IPS-11a (cell line): ENCODE results near the gene ITPKC.

Experiments used
- H3K4me3 ChIP-seq: one replicate; pipeline ENCODE4 v1.5.1; 2013; ENCODE audit warnings: low read depth, low read length, control low read depth

Gene ITPKC

GRCh38 chr19:40739030-40739839 lies 22.3 kb downstream of the ITPKC start:
- no peak overlapping the region for H3K4me3 ChIP-seq

DNA sequence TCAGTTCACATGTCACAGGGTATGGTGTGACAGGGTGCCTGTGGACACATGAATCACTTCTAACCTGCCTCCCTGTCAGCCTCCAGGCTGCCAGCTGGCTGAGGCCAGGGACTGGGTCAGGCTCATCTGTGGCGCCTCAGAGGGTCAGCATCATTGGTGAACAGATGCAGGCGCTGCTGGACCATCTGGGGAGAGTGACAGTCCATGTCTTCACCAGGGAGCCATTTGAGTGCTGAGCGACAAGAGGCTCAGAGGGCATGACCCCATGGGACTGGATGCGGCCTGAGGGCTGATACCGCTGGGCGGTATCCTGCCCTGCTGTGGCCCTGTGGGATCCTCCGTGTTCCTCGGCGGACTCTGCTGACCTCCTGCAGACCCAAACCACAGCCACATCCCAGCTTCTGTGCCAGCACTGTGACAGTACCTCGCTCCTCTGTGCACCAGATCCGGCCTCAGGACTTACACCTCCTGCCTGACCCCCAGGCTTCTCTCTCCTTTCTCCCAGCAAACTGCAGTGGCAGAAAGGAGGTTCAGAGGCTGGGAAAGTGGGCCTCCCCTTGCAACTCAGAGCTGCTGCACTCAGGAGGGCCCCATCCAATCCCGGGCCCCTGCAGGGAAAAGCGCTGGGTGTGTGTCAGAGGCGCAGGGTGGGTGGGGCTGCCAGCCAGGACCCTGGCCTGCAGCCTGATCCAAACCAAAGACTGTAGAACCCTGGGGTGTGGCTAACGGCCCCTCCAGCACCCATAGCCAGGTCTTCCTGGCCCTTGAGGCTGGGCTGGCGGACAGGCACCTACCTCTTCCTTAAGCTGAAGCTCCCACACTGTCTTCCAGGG lies 23.2 kb downstream of the ITPKC start:
- H3K4me3 ChIP-seq: no peak overlapping the region

DNA sequence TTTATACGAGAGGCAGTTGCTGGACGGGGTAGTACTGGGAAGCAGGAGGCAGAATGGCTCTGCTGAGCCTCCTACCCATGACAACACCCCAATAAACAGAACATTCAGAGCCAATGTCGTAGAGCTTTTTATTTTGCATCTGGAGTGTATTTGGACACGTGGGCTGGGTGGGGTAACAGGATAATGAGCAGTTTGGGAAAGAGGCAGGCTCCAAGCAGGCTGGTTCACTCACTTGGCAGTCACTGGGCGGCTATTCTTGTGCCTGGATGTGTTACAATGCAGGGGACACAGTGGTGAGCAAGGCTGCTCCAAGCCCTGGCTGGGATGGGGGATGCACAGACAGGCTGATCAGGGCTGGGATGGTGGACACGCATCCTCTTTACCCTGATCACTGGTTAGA lies 23.8 kb downstream of the ITPKC start:
- H3K4me3 ChIP-seq: no peak overlapping the region

GRCh38 chr19:40741527-40742390 lies 24.8 kb downstream of the ITPKC start:
- H3K4me3 ChIP-seq: no peak overlapping the region

- H3K4me3 ChIP-seq: no peak overlapping the region
Measured at GRCh38 chr19:40742477-40742876, 25.6 kb downstream of the ITPKC start.

DNA sequence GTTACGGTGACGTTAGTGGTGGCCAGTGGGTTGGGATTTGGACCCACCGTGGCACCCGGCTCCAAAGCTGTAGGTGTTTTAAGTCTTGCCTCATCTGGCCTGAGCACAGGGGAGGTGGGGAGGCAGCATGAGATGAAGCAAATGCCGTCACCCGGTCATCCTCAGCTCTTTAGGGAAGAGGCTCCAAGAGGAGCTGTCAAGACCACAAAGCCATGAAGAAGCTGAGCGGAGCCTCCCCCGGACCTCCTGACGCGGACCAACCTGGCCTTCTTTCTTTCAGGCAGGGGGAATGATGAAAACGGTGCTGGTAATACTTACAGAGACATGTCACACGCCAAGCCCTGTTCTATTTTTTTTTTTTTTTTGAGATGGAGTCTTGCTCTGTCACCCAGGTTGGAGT lies 26.0 kb downstream of the ITPKC start:
- H3K4me3 ChIP-seq: no peak overlapping the region

- no peak overlapping the region for H3K4me3 ChIP-seq
Measured at GRCh38 chr19:40743926-40744325, 27.0 kb downstream of the ITPKC start.

DNA sequence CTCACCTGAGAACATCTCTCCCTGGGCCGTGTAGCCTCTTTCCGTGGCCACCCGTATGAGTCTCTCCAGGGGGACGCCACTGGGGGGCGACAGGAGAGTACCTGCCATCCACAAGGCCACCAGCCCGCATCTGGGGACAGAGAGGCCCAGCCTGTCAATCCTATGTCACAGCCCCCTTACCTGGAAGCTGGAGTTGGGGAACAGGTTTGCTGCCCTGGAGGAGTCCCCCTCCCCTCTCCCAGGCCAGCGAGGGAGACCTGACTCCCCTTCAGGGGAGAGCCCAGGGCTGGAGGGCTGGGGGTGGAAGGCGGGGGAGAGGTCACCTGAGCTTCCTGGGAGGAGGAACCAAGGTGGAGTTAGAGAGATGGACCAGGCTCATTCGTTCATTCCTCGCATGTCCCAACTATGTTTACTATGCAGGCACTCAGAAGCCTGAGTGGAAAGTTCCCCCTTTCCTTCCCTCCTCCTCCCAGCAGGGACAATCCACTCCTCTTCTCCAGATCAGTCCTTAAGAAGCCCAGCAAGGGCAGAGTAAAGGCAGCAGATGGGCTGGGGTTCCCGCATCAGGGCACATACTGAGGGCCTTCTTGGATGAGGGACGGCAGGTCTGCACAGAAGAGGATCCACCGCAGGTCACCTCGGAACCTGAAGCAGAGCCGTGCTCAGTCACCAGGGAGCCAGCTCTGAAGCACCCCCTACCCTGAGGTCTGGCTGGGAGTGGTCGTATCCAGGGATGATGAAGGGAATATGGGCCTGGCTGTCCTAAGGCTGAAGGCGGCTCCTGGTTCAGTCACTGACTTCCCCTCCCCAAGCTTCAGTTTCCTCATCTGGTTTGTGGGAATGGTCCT lies 27.9 kb downstream of the ITPKC start:
- H3K4me3 ChIP-seq: no peak overlapping the region

DNA sequence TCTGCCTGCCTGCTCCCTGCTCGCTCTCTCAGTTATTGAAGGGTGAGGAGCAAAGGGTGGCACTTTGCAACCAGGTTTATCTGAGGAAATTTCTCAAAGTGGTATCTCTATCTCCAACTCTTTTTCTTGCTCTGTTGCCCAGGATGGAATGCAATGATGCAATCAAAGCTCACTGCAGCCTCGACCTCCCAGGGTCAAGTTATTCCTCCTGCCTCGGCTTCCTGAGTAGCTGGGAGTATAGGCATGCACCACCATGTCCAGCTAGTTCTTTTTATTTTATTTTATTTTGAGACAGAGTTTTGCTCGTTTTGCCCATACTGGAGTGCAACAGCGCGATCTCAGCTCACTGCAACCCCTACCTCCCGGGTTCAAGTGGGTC lies 28.5 kb downstream of the ITPKC start:
- no peak overlapping the region for H3K4me3 ChIP-seq

GRCh38 chr19:40747536-40747935 lies 30.6 kb downstream of the ITPKC start:
- H3K4me3 ChIP-seq: no peak overlapping the region

DNA sequence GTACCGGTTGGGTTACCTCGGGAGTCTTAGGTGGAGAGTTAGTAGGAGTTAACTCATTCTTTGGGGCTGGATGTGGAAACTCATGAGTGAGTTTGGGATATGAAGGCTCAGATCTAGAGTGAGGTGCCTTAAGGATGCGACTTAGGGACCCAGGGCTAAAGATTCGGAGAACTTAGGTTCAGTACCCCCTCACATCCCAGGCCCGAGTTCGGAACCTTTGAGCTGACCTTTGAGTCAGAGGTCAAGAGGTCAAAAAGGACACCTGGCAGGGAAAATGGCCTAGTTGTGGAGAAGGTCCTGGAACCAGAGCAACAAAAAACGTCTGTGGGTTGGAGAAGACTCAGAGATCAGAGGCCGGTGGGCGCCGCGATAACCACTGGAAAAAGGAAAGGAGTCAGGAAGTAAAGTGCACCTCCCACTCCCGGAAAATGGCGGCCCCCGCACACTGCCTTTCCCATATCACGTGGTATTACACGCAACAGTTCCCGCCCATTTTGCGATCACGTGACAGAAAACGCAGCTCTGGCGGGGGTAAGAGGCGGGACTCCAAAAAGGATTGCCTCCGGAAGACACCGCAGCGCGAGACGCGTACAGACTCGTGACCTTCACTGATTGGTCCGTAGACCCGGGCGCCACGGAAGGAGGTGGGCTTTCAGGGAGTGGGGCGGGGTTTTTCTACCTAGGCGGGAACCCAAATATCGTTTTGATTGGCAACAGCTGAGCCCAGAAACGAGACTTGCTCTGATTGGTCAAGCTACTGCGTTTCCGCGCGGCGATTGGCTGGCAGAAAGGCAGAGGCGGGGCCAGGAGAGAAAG lies 33.4 kb downstream of the ITPKC start, which contains the start of gene ACTMAP:
Gene ACTMAP (minus strand): TSS at position 420 of the 816 bp plus-strand sequence. CDS start 674 bp downstream, outside the sequence.
- peak within 1 kb of the TSS; percentile 74 for H3K4me3 ChIP-seq

DNA sequence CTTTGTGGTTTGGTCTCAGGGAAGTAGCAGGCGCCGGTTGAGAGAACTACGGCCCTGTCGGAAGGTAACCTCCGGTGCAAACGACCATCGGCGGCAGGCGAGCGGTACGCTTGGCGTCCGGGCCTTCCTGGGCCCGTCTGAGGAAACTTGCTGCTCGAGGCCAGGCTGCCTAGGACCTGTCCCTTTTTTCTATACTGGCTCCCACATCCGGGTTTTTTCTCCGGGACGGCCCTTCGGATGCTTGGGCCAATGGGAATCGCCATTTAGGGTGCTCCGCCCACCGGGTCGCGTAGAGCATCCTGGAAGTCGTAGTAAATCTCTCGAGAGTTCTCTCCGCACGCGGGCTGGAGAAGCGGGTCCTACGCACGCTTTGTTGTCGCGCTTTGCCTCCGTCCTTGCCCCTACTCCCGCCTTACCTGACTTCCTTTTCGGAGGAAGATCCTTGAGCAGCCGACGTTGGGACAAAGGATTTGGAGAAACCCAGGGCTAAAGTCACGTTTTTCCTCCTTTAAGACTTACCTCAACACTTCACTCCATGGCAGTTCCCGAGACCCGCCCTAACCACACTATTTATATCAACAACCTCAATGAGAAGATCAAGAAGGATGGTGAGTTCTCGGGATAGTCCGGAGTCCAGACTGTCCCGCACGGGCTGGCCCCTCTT lies 34.1 kb downstream of the ITPKC start, which contains the start of gene SNRPA:
Gene SNRPA (plus strand): TSS at position 330 of the 664 bp plus-strand sequence. CDS start 206 bp downstream, at position 536.
- H3K4me3 ChIP-seq: peak within 1 kb of the TSS; percentile 74

DNA sequence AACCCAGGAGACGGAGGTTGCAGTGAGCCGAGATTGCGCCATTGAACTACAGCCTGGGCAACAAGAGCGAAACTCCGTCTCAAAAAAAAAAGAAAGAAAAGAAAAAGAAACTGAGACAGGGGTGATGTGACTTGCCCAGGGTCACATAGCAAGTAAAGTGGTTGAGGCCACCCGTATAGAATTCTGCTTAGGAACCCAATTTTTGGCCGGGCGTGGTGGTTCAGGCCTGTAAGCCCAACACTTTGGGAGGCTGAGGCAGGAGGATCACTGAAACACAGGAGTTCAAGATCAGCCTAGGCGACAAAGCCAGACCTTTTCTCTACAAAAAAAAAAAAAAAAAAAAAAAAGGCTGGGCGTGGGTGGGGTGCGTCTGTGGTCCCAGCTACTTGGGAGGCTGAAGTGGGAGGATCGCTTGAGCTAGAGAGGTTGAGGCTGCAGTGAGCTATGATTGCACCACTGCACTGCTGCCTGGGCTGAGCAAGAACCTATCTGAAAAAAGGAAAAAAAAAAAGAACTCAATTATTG lies 35.4 kb downstream of the ITPKC start:
- peak overlapping the region; percentile 74 for H3K4me3 ChIP-seq

- no peak overlapping the region for H3K4me3 ChIP-seq
Measured at GRCh38 chr19:40754611-40755247, 37.8 kb downstream of the ITPKC start.

GRCh38 chr19:40755248-40755624 lies 38.3 kb downstream of the ITPKC start:
- H3K4me3 ChIP-seq: no peak overlapping the region

DNA sequence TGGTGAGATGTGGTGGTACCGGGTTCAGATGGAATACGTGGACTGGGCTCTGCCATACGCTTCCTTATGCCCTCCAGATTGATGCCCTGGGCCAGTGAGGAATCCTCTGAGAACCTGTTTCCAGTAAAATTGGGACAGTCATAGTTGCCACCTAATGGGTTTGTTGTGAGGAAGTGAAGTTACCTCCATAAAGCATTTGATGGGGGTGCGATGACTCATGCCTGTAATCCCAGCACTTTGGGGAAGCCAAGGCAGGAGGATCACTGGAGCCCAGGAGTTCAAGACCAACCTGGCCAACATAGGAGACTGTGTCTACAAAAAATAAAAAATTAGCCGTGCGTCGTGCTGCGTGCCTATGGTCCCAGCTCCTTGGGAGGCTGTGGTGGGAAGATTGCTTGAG lies 38.9 kb downstream of the ITPKC start:
- no peak overlapping the region for H3K4me3 ChIP-seq

GRCh38 chr19:40756502-40757110 lies 39.7 kb downstream of the ITPKC start:
- H3K4me3 ChIP-seq: no peak overlapping the region

- no peak overlapping the region for H3K4me3 ChIP-seq
Measured at GRCh38 chr19:40758491-40758890, 41.6 kb downstream of the ITPKC start.
